IMR-90 (cell line): ENCODE measurements around the gene SYNPR. TPM values are rescaled to one million over a fixed set of nuclear protein-coding genes. Genes with fewer than 3 reads are reported as not detected.

ENCODE experiments used
- ATAC-seq: fragments of 200-7000 bp; cut with Tn5 transposase; 2 replicates; pipeline ENCODE4 v1.9.1; 2020; ENCODE audit warnings: low read depth, mild to moderate bottlenecking, moderate library complexity
- BruUV-seq: library from RNA; stranded (reverse); fragments of 400-500 nt; replicated peaks from 2 replicates; lab custom pipeline; 2021; lab: Mats Ljungman, UMichigan
- CTCF ChIA-PET: fragments of 300-600 bp; formaldehyde crosslinking; extraction: SDS; loops from one replicate; lab custom pipeline; 2021; ENCODE audit warnings: antibody characterized with exemption; lab: Yijun Ruan, JAX
- POLR2A ChIA-PET: fragments of 300-600 bp; sonication (Branson Sonifier 250); formaldehyde crosslinking; loops from one replicate; lab custom pipeline; 2022; ENCODE audit warnings: antibody characterized with exemption; ENCODE audit not compliant: unreplicated experiment; lab: Charles Lee
- DNase-seq: peaks from one replicate; pipeline ENCODE4 v3.0.0; 2013
- H2AFZ ChIP-seq: replicated peaks from 2 replicates; pipeline ENCODE3; 2013; ENCODE audit warnings: low read length, mild to moderate bottlenecking; ENCODE audit not compliant: poor library complexity
- H2AK5ac ChIP-seq: 2 replicates; pipeline ENCODE4 v1.6.1; 2013; ENCODE audit warnings: low read depth, low read length, inconsistent platforms
- H2AK9ac ChIP-seq: replicated peaks from 2 replicates; pipeline ENCODE3; 2013; ENCODE audit warnings: mild to moderate bottlenecking, low read depth, low read length, moderate library complexity; ENCODE audit not compliant: poor library complexity
- H2BK120ac ChIP-seq: 2 replicates; pipeline ENCODE4 v1.6.1; 2013; ENCODE audit warnings: low read depth, low read length, inconsistent platforms
- H2BK15ac ChIP-seq: 3 replicates; pipeline ENCODE4 v1.6.1; 2013; ENCODE audit warnings: low read depth, low read length, inconsistent platforms
- H2BK20ac ChIP-seq: 2 replicates; pipeline ENCODE4 v1.6.1; 2013; ENCODE audit warnings: low read depth, mild to moderate bottlenecking, inconsistent platforms, low read length, moderate library complexity
- H2BK5ac ChIP-seq: 2 replicates; pipeline ENCODE4 v1.6.1; 2013; ENCODE audit warnings: mild to moderate bottlenecking, low read depth, low read length, inconsistent platforms; ENCODE audit not compliant: poor library complexity, severe bottlenecking
- H3K14ac ChIP-seq: replicated peaks from 2 replicates; pipeline ENCODE4 v1.6.1; 2013; ENCODE audit warnings: low read depth, low read length, inconsistent platforms
- H3K18ac ChIP-seq: 2 replicates; pipeline ENCODE4 v1.6.1; 2013; ENCODE audit warnings: low read depth, low read length, control low read depth
- H3K23ac ChIP-seq: 2 replicates; pipeline ENCODE4 v1.6.1; 2013; ENCODE audit warnings: low read depth, low read length, inconsistent platforms
- H3K27ac ChIP-seq: 2 replicates; pipeline ENCODE4 v1.5.1; 2013; ENCODE audit warnings: mild to moderate bottlenecking, control low read depth, low read length; ENCODE audit not compliant: insufficient read depth
- H3K27me3 ChIP-seq: 2 replicates; pipeline ENCODE4 v1.6.1; 2013; ENCODE audit warnings: low read length; ENCODE audit not compliant: control insufficient read depth, insufficient read depth
- H3K36me3 ChIP-seq: 2 replicates; pipeline ENCODE4 v1.6.1; 2013; ENCODE audit warnings: low read length, mixed read lengths; ENCODE audit not compliant: control insufficient read depth, insufficient read depth
- H3K4ac ChIP-seq: 2 replicates; pipeline ENCODE4 v1.6.1; 2013; ENCODE audit warnings: low read depth, low read length, inconsistent platforms
- H3K4me1 ChIP-seq: 2 replicates; pipeline ENCODE4 v1.6.1; 2013; ENCODE audit warnings: low read length, mixed read lengths; ENCODE audit not compliant: control insufficient read depth, insufficient read depth
- H3K4me2 ChIP-seq: 2 replicates; pipeline ENCODE4 v1.6.1; 2013; ENCODE audit warnings: low read depth, mild to moderate bottlenecking, control low read depth, low read length, moderate library complexity
- H3K4me3 ChIP-seq: 2 replicates; pipeline ENCODE4 v1.5.1; 2013; ENCODE audit warnings: low read depth, mild to moderate bottlenecking, control low read depth, low read length, moderate library complexity; ENCODE audit not compliant: insufficient read depth
- H3K56ac ChIP-seq: 2 replicates; pipeline ENCODE4 v1.6.1; 2013; ENCODE audit warnings: low read length, inconsistent platforms; ENCODE audit not compliant: insufficient read depth; ENCODE audit errors: extremely low read depth
- H3K79me1 ChIP-seq, 2 experiments: 2 replicates each; pipeline ENCODE4 v1.6.1; 2013; ENCODE audit warnings: low read length in 2 of 2, inconsistent platforms in 1 of 2, low read depth in 1 of 2
- H3K9ac ChIP-seq: 2 replicates; pipeline ENCODE4 v1.6.1; 2013; ENCODE audit warnings: low read depth, low read length, control low read depth
- H3K9me1 ChIP-seq: 2 replicates; pipeline ENCODE4 v1.6.1; 2013; ENCODE audit warnings: low read length, inconsistent platforms; ENCODE audit not compliant: insufficient read depth
- H3K9me3 ChIP-seq: 2 replicates; pipeline ENCODE4 v1.6.1; 2013; ENCODE audit warnings: low read length; ENCODE audit not compliant: control insufficient read depth, insufficient read depth
- H4K20me1 ChIP-seq: 2 replicates; pipeline ENCODE4 v1.6.1; 2013; ENCODE audit warnings: low read length, inconsistent platforms; ENCODE audit not compliant: insufficient read depth
- H4K5ac ChIP-seq: 2 replicates; pipeline ENCODE4 v1.6.1; 2013; ENCODE audit warnings: mild to moderate bottlenecking, low read depth, low read length, control low read depth
- H4K8ac ChIP-seq, 2 experiments: 2 replicates each; pipeline ENCODE4 v1.6.1; 2013; ENCODE audit warnings: low read depth in 2 of 2, low read length in 2 of 2, control low read depth in 1 of 2, inconsistent platforms in 1 of 2
- H4K91ac ChIP-seq: 2 replicates; pipeline ENCODE4 v1.6.1; 2013; ENCODE audit warnings: low read depth, low read length, inconsistent platforms; ENCODE audit not compliant: insufficient read depth
- BHLHE40 ChIP-seq: fragments of 150-350 bp; IDR thresholded peaks from 2 replicates; pipeline ENCODE4 v1.6.1; 2016; ENCODE audit warnings: mild to moderate bottlenecking, low read depth, low read length
- CEBPB ChIP-seq: IDR thresholded peaks from 2 replicates; pipeline ENCODE4 v1.6.1; 2012; ENCODE audit warnings: low read depth, low read length, improper control_type of control experiment
- CHD1 ChIP-seq: IDR thresholded peaks from 2 replicates; pipeline ENCODE4 v1.6.1; 2012; ENCODE audit warnings: low read depth, low read length, improper control_type of control experiment
- CTCF ChIP-seq: conservative IDR thresholded peaks from 2 replicates; pipeline ENCODE4 v1.5.1; 2012; ENCODE audit warnings: mild to moderate bottlenecking, low read depth, low read length, improper control_type of control experiment
- ELK1 ChIP-seq: fragments of 150-350 bp; IDR thresholded peaks from 2 replicates; pipeline ENCODE4 v1.6.1; 2016; ENCODE audit warnings: low read depth, mild to moderate bottlenecking, low read length, moderate library complexity, borderline replicate concordance
- FOS ChIP-seq: fragments of 150-350 bp; IDR thresholded peaks from 2 replicates; pipeline ENCODE4 v1.6.1; 2016; ENCODE audit warnings: low read depth, low read length
- MAFK ChIP-seq: IDR thresholded peaks from 2 replicates; pipeline ENCODE4 v1.6.1; 2012; ENCODE audit warnings: low read depth, low read length, improper control_type of control experiment
- MAZ ChIP-seq: IDR thresholded peaks from 2 replicates; pipeline ENCODE4 v1.6.1; 2012; ENCODE audit warnings: low read depth, mild to moderate bottlenecking, low read length, improper control_type of control experiment, moderate library complexity, borderline replicate concordance
- MXI1 ChIP-seq: IDR thresholded peaks from 2 replicates; pipeline ENCODE4 v1.6.1; 2012; ENCODE audit warnings: low read depth, mild to moderate bottlenecking, low read length, moderate library complexity, borderline replicate concordance
- NFE2L2 ChIP-seq: fragments of 150-350 bp; IDR thresholded peaks from 2 replicates; pipeline ENCODE4 v1.6.1; 2016; ENCODE audit warnings: low read depth, mild to moderate bottlenecking, low read length
- POLR2A ChIP-seq: IDR thresholded peaks from 2 replicates; pipeline ENCODE4 v1.6.1; 2012; ENCODE audit warnings: mild to moderate bottlenecking, low read depth, low read length
- RAD21 ChIP-seq: IDR thresholded peaks from 2 replicates; pipeline ENCODE4 v1.6.1; 2012; ENCODE audit warnings: low read length, improper control_type of control experiment
- RCOR1 ChIP-seq: IDR thresholded peaks from 2 replicates; pipeline ENCODE4 v1.6.1; 2012; ENCODE audit warnings: mild to moderate bottlenecking, low read length, improper control_type of control experiment; ENCODE audit not compliant: insufficient replicate concordance
- RFX5 ChIP-seq: IDR thresholded peaks from 2 replicates; pipeline ENCODE4 v1.8.0; 2012; ENCODE audit warnings: low read depth, mild to moderate bottlenecking, low read length, moderate library complexity
- SMC3 ChIP-seq: fragments of 150-350 bp; IDR thresholded peaks from 2 replicates; pipeline ENCODE4 v1.6.1; 2016; ENCODE audit warnings: low read depth, mild to moderate bottlenecking, antibody characterized with exemption, low read length, moderate library complexity
- USF2 ChIP-seq: fragments of 150-350 bp; IDR thresholded peaks from 2 replicates; pipeline ENCODE4 v1.6.1; 2017; ENCODE audit warnings: mild to moderate bottlenecking, antibody characterized with exemption, low read length, low read depth
- WGBS, 2 experiments: methylation state at CpG; one replicate each; pipeline versions ENCODE4 v1.1.5 to v1.1.7; 2013; ENCODE audit warnings: missing lambda C conversion rate in 2 of 2; ENCODE audit not compliant: insufficient read length in 1 of 2; ENCODE audit errors: extremely low coverage in 2 of 2; 5-methylcytosine and 5-hydroxymethylcytosine counted together
- dilution Hi-C: fragments of 300-500 bp; cut with HindIII; formaldehyde crosslinking; loops from one replicate; pipeline ENCODE4 v1.14.3; 2018; ENCODE audit warnings: low sequenced_read_pairs; ENCODE audit not compliant: unreplicated experiment
- in situ Hi-C: fragments of 300-500 bp; cut with MboI; formaldehyde crosslinking; loops from 3 replicates; pipeline ENCODE4 v1.14.3; 2019; ENCODE audit warnings: low sequenced_read_pairs, inconsistent platforms, mixed read lengths
- intact Hi-C: fragments of 100-400 bp; cut with micrococcal nuclease; formaldehyde crosslinking; loops from 2 replicates; pipeline ENCODE4 v1.10.0; 2022
- polyA plus RNA-seq, 3 experiments: library from polyadenylated mRNA; depleted of rRNA; stranded (reverse); fragments of >200 nt; gene quantifications; 2 replicates each; pipeline ENCODE4 v1.2.3, GENCODE V29; 2012; ENCODE audit warnings: low replicate concordance in 1 of 3
- total RNA-seq: library from RNA; depleted of rRNA; stranded (reverse); fragments of >200 nt; gene quantifications from 2 replicates; pipeline ENCODE4 v1.2.3, GENCODE V29; 2012

Gene SYNPR
- total and polyA plus RNA-seq, 2 of the 4 experiments (the other 2 are of a cell fraction): not detected

GRCh38 chr3:63386568-63386967, 108.5 kb downstream of the SYNPR start:
- in situ Hi-C loops: no loop called here
- ChIA-PET CTCF (interaction anchor here (0.6 to 0.7 kb wide), 2 partner anchors 36 to 1412 kb away, joined by 3 read pairs; no protein-coding TSS in a partner anchor), POLR2A (no interaction called here)
- BruUV-seq: no TSS peak
- H2BK5ac ChIP-seq: no peak overlapping the region
- no peak overlapping the region for H3K14ac ChIP-seq
- DNase-seq (no peak), ATAC-seq (no peak)
- H3K23ac ChIP-seq: no peak overlapping the region
- no peaks in the 10 kb centered on the region for H3K9me3 ChIP-seq
- no peak overlapping the region for H4K91ac ChIP-seq
- no peaks in the 10 kb centered on the region for H3K79me1 ChIP-seq
- H3K4ac ChIP-seq: no peak overlapping the region
- no peak overlapping the region for H2BK120ac ChIP-seq
- H2BK20ac ChIP-seq: no peak overlapping the region
- H2AFZ ChIP-seq: no peak overlapping the region
- H3K18ac ChIP-seq: no peak overlapping the region
- no peak overlapping the region for H3K4me2 ChIP-seq
- intact Hi-C loops: no loop called here
- H3K4me1 ChIP-seq: no peaks in the 10 kb centered on the region
- H3K27ac ChIP-seq: no peak overlapping the region
- H3K9ac ChIP-seq: no peak overlapping the region
- no peaks in the 10 kb centered on the region for H3K36me3 ChIP-seq
- H4K5ac ChIP-seq: no peak overlapping the region
- no peak overlapping the region for H3K56ac ChIP-seq
- H2AK5ac ChIP-seq: no peak overlapping the region
- TF ChIP-seq MAZ: no peak
- TF ChIP-seq MXI1: no peak
- TF ChIP-seq CTCF: no peak
- no peak for TF ChIP-seq RCOR1
- no peak for TF ChIP-seq CEBPB
- TF ChIP-seq FOS: no peak
- no peak for TF ChIP-seq USF2
- TF ChIP-seq CHD1: no peak
- no peak for TF ChIP-seq POLR2A
- no peak for TF ChIP-seq BHLHE40
- no peak for TF ChIP-seq MAFK
- TF ChIP-seq ELK1: no peak
- no peak for TF ChIP-seq RFX5
- TF ChIP-seq NFE2L2: no peak
- TF ChIP-seq RAD21: no peak
- no peak for TF ChIP-seq SMC3
- no peak overlapping the region for H4K8ac ChIP-seq
- no peak overlapping the region for H2BK15ac ChIP-seq
- H3K9me1 ChIP-seq: no peaks in the 10 kb centered on the region
- dilution Hi-C loops: no loop called here
- H4K20me1 ChIP-seq: no peaks in the 10 kb centered on the region
- H3K27me3 ChIP-seq: no peaks in the 10 kb centered on the region
- H2AK9ac ChIP-seq: no peak overlapping the region
- no peak overlapping the region for H3K4me3 ChIP-seq
- 23% methylated on average over 4 of the region's 4 CpGs; no CpG with 5 or more reads in 1 of the 2 experiments for WGBS, 2 experiments
